Kidney epithelial cell (primary cell): ENCODE data around the gene CELF2. TPM values are rescaled to one million over a fixed set of nuclear protein-coding genes. Genes with fewer than 3 reads are reported as not detected.

Experiments
- DNase-seq: peaks from one replicate; pipeline ENCODE4 v3.0.0-alpha.2; 2010; ENCODE audit warnings: low read depth
- H3K27me3 ChIP-seq: 2 replicates; pipeline ENCODE4 v1.6.0; 2011; ENCODE audit warnings: low read length; ENCODE audit not compliant: control insufficient read depth, insufficient read depth
- H3K36me3 ChIP-seq: 2 replicates; pipeline ENCODE4 v1.5.1; 2011; ENCODE audit warnings: low read length; ENCODE audit not compliant: control insufficient read depth, insufficient read depth
- H3K4me3 ChIP-seq: 2 replicates; pipeline ENCODE4 v1.5.1; 2011; ENCODE audit warnings: low read depth, mild to moderate bottlenecking, control low read depth, low read length
- total RNA-seq: library from RNA; depleted of rRNA; stranded (reverse); fragments of >200 nt; gene quantifications from 2 replicates; pipeline ENCODE4 v1.2.3, GENCODE V29; 2015
- TF ChIP-seq, protein P1 (sequence below): IDR thresholded peaks from 2 replicates; pipeline ENCODE4 v1.5.1; 2011; ENCODE audit warnings: mild to moderate bottlenecking, moderate library complexity, low read length, control low read depth, inconsistent platforms; ENCODE audit not compliant: insufficient read depth, poor library complexity, severe bottlenecking

CELF2 gene
- total RNA-seq, 1 donor from 2014 or later = 15.2 TPM

GRCh38 chr10:11162828-11163599, 145.3 kb downstream of the CELF2 start:
- Histone ChIP-seq H3K36me3 (no peaks in the 10 kb centered on the region), H3K27me3 (peaks cover 11% of the 10 kb centered on the region), H3K4me3 (no peak overlapping the region)
- DNase-seq = no peak
- TF ChIP-seq, protein P1, sequence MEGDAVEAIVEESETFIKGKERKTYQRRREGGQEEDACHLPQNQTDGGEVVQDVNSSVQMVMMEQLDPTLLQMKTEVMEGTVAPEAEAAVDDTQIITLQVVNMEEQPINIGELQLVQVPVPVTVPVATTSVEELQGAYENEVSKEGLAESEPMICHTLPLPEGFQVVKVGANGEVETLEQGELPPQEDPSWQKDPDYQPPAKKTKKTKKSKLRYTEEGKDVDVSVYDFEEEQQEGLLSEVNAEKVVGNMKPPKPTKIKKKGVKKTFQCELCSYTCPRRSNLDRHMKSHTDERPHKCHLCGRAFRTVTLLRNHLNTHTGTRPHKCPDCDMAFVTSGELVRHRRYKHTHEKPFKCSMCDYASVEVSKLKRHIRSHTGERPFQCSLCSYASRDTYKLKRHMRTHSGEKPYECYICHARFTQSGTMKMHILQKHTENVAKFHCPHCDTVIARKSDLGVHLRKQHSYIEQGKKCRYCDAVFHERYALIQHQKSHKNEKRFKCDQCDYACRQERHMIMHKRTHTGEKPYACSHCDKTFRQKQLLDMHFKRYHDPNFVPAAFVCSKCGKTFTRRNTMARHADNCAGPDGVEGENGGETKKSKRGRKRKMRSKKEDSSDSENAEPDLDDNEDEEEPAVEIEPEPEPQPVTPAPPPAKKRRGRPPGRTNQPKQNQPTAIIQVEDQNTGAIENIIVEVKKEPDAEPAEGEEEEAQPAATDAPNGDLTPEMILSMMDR = no peak

DNA sequence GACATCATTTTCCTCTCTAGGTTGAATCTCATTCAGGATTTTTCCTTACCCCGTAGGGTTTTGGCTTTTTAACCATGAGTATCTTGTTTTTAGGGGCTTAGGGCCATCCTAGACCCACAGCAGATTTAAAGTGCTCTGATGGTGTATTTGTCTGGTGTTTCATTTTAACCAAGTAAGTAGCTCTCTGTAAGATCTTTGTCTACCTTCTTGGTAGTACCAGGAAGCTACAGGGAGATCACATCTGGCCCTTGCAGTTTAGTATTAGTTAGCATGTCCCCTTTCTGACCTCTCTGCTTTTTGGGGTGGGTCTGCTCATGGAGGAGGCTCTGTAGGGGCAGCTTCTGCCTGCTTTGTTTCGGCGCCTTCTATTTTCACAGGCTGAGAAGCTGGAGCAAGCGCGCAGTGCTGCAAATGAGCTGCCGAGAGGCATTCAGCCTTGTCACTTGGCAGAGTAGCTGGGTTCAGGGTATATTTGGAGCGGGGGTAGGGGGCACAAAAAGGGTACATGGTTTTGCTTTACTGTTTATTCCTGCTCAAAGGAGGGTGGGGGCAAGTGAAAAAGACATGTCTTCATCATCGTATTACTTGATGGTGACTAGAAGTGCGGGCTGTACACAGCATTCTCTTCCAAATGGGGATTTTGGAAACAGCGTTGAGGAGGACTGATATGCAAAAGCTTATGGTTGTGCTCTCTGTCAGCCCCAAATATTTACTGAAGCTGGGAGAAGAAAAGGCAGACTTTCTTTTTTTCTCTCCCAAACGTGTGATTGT, 146.3 kb downstream of the CELF2 start:
- no peak for DNase-seq
- TF ChIP-seq, protein P1 = no peak
- Histone ChIP-seq H3K27me3 (peaks cover 11% of the 10 kb centered on the region), H3K36me3 (no peaks in the 10 kb centered on the region), H3K4me3 (no peak overlapping the region)

DNA sequence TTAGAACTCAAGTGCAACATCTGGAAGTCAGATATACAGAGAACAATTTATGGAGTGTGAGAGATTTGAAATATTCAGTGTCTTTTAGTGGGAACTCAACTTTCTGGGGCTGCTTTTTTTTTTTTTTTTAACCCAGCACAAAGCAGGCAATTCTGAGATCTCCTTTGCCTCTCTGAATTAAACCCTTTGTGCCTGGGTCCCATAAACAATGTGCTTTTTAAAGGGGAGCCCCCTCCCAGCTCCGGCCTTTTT, 146.8 kb downstream of the CELF2 start:
- TF ChIP-seq, protein P1 = no peak
- no peak overlapping the region for H3K4me3 ChIP-seq
- no peak for DNase-seq
- no peaks in the 10 kb centered on the region for H3K36me3 ChIP-seq
- H3K27me3 ChIP-seq = peaks cover 11% of the 10 kb centered on the region

DNA sequence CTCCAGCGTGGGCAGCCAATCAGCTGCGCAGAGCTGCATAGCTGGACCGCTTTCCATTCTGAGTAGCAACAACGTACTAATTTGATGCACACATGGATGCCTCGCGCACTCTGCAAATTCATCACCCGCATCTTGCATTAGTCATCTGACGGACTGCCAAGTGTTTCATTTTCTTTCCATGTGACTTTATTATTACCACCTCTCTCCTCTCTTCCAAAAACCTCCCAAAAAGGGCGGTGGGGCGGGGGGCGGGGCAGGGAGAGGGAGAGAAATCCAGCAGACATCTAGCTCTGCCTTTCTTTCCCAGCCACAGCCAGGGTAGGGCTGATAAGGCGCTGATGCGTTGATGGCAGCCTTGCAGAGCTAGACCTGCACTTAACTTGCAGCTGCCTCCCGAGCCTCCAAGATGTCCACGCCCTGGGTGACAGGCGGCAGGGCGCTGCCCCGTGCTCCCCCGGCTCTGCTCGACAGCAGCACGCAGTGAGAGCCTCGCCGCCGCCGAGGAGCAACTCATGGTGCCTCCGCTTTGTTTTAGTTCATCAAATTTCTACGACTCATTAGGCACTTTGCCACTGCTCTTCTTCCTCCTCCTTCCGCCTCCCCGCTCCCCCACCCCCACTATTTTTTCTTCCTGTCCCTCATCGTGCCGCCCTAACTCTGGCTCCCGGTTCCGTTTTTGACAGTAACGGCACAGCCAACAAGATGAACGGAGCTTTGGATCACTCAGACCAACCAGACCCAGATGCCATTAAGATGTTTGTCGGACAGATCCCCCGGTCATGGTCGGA, 147.3 kb downstream of the CELF2 start:
- H3K27me3 ChIP-seq = peaks cover 11% of the 10 kb centered on the region
- DNase-seq = no peak
- TF ChIP-seq, protein P1 = no peak
- no peaks in the 10 kb centered on the region for H3K36me3 ChIP-seq
- H3K4me3 ChIP-seq = peak overlapping the region; percentile 36

- TF ChIP-seq, protein P1 = no peak
- H3K4me3 ChIP-seq = peak overlapping the region; percentile 36
These were observed 148.2 kb downstream of the CELF2 start for GRCh38 chr10:11165591-11166543.

More at GRCh38 chr10:11165591-11166543, 148.2 kb downstream of the CELF2 start:
- DNase-seq = no peak
- no peaks in the 10 kb centered on the region for H3K36me3 ChIP-seq
- H3K27me3 ChIP-seq = peaks cover 11% of the 10 kb centered on the region
